HG03457 (cell line): ENCODE data around the gene PMS2.
"Not testable (repeated sequence)": the region's sequence is repeated elsewhere in the genome, so short reads cannot be mapped to it uniquely, and the experiment has no call there.

Experiments used
- ATAC-seq: cut with Tn5 transposase; IDR thresholded peaks from one replicate; pipeline ENCODE4 v1.9.1; 2021; ENCODE audit warnings: moderate number of reproducible peaks; ENCODE audit not compliant: unreplicated experiment

Gene PMS2

GRCh38 chr7:6020371-6021286 lies 11.8 kb upstream of the PMS2 start:
- ATAC-seq = no peak

GRCh38 chr7:6016653-6016966 lies 7.8 kb upstream of the PMS2 start:
- no peak for ATAC-seq

GRCh38 chr7:6015917-6016652 lies 7.2 kb upstream of the PMS2 start:
- no peak for ATAC-seq

- no peak for ATAC-seq
Observed at GRCh38 chr7:6012355-6013104, 3.7 kb upstream of the PMS2 start.

GRCh38 chr7:6011541-6011940 lies 2.7 kb upstream of the PMS2 start:
- no peak for ATAC-seq

GRCh38 chr7:6010370-6010769 lies 1.5 kb upstream of the PMS2 start:
- ATAC-seq = not testable (repeated sequence)

GRCh38 chr7:6007835-6008590 lies 836 bp downstream of the PMS2 start:
- ATAC-seq = not testable (repeated sequence)

GRCh38 chr7:6007386-6007785 lies 1.5 kb downstream of the PMS2 start:
- ATAC-seq = no peak

- ATAC-seq = no peak
Observed at GRCh38 chr7:5997210-5997808, 11.5 kb downstream of the PMS2 start.

- ATAC-seq = not testable (repeated sequence)
Observed at GRCh38 chr7:5987061-5987460, 21.8 kb downstream of the PMS2 start.

- not testable (repeated sequence) for ATAC-seq
Observed at GRCh38 chr7:5979680-5980314, 29.1 kb downstream of the PMS2 start.

GRCh38 chr7:5973580-5973979 lies 35.3 kb downstream of the PMS2 start:
- not testable (repeated sequence) for ATAC-seq

GRCh38 chr7:5970347-5970911 lies 38.4 kb downstream of the PMS2 start, which contains the start of gene RSPH10B:
Gene RSPH10B, minus strand, starts transcription at chr7:5970689. Its CDS starts 3,573 bp downstream, at chr7:5967116.
- not testable (repeated sequence) for ATAC-seq

- not testable (repeated sequence) for ATAC-seq
Observed at GRCh38 chr7:5963810-5964209, 45.0 kb downstream of the PMS2 start.

GRCh38 chr7:5963205-5963604 lies 45.6 kb downstream of the PMS2 start:
- ATAC-seq = not testable (repeated sequence)

- not testable (repeated sequence) for ATAC-seq
Observed at GRCh38 chr7:5934945-5935450, 73.9 kb downstream of the PMS2 start.

- not testable (repeated sequence) for ATAC-seq
Observed at GRCh38 chr7:5931905-5932644, 76.8 kb downstream of the PMS2 start.

GRCh38 chr7:5931250-5931649 lies 77.6 kb downstream of the PMS2 start:
- not testable (repeated sequence) for ATAC-seq
